Erythroblast (primary cell): ENCODE data around the gene PTMS.

ENCODE experiments used
- GATA1 ChIP-seq: IDR thresholded peaks from 2 replicates; pipeline ENCODE4 v1.6.1; 2011; ENCODE audit warnings: low read depth, mild to moderate bottlenecking, control low read depth, low read length, moderate library complexity
- POLR2A ChIP-seq: IDR thresholded peaks from 2 replicates; pipeline ENCODE4 v1.6.1; 2011; ENCODE audit warnings: mild to moderate bottlenecking, low read length

DNA sequence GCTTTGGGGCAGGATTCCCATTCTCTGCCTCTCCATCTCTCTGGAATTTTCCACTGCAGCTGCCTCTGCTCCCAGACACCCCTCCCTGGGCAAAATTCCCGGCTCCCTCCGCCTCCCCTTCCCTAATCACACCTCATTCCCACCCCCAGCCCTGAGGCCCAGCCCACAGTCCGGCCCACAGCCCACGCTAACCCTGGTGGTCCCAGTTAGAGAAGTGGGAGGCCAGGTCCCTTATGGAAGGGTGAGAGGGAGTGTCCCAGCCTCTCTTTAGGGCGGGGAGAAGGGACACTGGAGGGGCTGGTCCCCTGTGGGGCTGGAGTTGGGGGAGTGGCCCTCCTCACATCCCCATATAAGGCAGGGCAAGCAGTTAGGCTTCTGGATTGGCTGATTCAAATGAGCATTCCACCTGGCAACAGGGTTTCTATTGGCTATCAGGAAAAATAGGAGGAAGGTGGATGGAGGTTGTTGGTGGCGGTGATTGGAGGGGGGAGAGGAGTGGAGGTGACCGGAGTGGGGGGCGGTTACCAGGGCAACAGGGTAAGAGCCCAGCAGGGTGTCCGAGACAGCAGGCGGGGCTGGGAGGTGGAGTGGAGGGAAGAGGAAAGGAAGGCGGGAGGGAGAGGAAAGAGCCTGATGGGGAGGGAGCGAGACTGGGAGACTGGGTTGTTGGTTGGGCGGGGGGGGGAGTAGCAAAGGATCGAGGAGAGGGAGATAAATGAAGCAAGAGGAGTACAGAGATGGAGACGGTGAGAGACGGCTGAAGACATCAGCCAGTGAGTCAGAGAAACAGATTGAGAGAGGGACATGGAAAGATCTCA is 1.9 kb upstream of the PTMS start:
- TF ChIP-seq POLR2A (no peak), GATA1 (no peak)
